ACHN (cell line): ENCODE results near the gene ZP3.
"Not testable (repeated sequence)": the region's sequence is repeated elsewhere in the genome, so short reads cannot be mapped to it uniquely, and the experiment has no call there.

Experiments
- DNase-seq: peaks from one replicate; pipeline ENCODE4 v3.0.0-alpha.2; 2015
- in situ Hi-C: cut with HindIII; loops from 2 replicates; pipeline ENCODE4 v1.10.0; 2017; ENCODE audit warnings: low sequenced_read_pairs, low pct_ligation_motif_present, low pct_unique_long_range_greater_than_20kb

Gene ZP3

GRCh38 chr7:76428868-76429805, 4.4 kb downstream of the ZP3 start:
- no peak for DNase-seq
- in situ Hi-C loops: loop anchor here (10.0 kb wide), 1 partner anchor 64 kb away; no protein-coding TSS in a partner anchor

GRCh38 chr7:76430211-76430610, 5.5 kb downstream of the ZP3 start:
- no peak for DNase-seq
- in situ Hi-C loops: no loop called here

GRCh38 chr7:76430836-76431235, 6.1 kb downstream of the ZP3 start:
- DNase-seq: no peak
- in situ Hi-C loops: no loop called here

- in situ Hi-C loops: not testable (repeated sequence)
Measured at GRCh38 chr7:76437873-76438272, 13.1 kb downstream of the ZP3 start.

GRCh38 chr7:76439120-76439888, 14.6 kb downstream of the ZP3 start:
- in situ Hi-C loops, DNase-seq: not testable (repeated sequence)

More at GRCh38 chr7:76437873-76438272, 13.1 kb downstream of the ZP3 start:
- DNase-seq: peak; percentile 98

GRCh38 chr7:76440404-76440803, 15.7 kb downstream of the ZP3 start:
- in situ Hi-C loops, DNase-seq: not testable (repeated sequence)

- in situ Hi-C loops, DNase-seq: not testable (repeated sequence)
Measured at GRCh38 chr7:76441792-76442191, 17.0 kb downstream of the ZP3 start.

- in situ Hi-C loops, DNase-seq: not testable (repeated sequence)
Measured at GRCh38 chr7:76442664-76443446, 18.1 kb downstream of the ZP3 start.

GRCh38 chr7:76443846-76444245, 19.1 kb downstream of the ZP3 start:
- in situ Hi-C loops, DNase-seq: not testable (repeated sequence)

GRCh38 chr7:76445577-76446008, 20.8 kb downstream of the ZP3 start:
- in situ Hi-C loops: not testable (repeated sequence)
- DNase-seq: peak; percentile 43

- DNase-seq, in situ Hi-C loops: not testable (repeated sequence)
Measured at GRCh38 chr7:76457017-76457416, 32.3 kb downstream of the ZP3 start.

GRCh38 chr7:76458504-76458903, 33.8 kb downstream of the ZP3 start:
- in situ Hi-C loops, DNase-seq: not testable (repeated sequence)

- in situ Hi-C loops, DNase-seq: not testable (repeated sequence)
Measured at GRCh38 chr7:76460767-76461166, 36.0 kb downstream of the ZP3 start.

GRCh38 chr7:76461464-76462101, 36.8 kb downstream of the ZP3 start, which contains the start of gene DTX2:
Gene DTX2 (plus strand): TSS chr7:76461709. CDS start chr7:76480510, 18,801 bp downstream.
- in situ Hi-C loops: not testable (repeated sequence)

GRCh38 chr7:76462271-76462882, 37.6 kb downstream of the ZP3 start:
- in situ Hi-C loops, DNase-seq: not testable (repeated sequence)

More at GRCh38 chr7:76461464-76462101, 36.8 kb downstream of the ZP3 start, which contains the start of gene DTX2:
- DNase-seq: not testable (repeated sequence)

- DNase-seq, in situ Hi-C loops: not testable (repeated sequence)
Measured at GRCh38 chr7:76464959-76465358, 40.2 kb downstream of the ZP3 start.

- in situ Hi-C loops, DNase-seq: not testable (repeated sequence)
Measured at GRCh38 chr7:76465950-76466349, 41.2 kb downstream of the ZP3 start.
